Midbrain (tissue), 1 donor: ENCODE data around the gene KIF16B.
A peak's percentile ranks its signal among the peaks of the same experiment; 100 is the strongest.
"Not testable (repeated sequence)": the region's sequence is repeated elsewhere in the genome, so short reads cannot be mapped to it uniquely, and the experiment has no call there.

ENCODE experiments used
- DNase-seq: peaks from one replicate; lab custom pipeline; 2025; lab: John Stamatoyannopoulos, UW

KIF16B gene

GRCh38 chr20:16258766-16259165, 314.5 kb downstream of the KIF16B start:
- DNase-seq, result no peak

- DNase-seq, result no peak
These were observed 315.3 kb downstream of the KIF16B start for GRCh38 chr20:16257813-16258430.

GRCh38 chr20:16257021-16257420, 316.2 kb downstream of the KIF16B start:
- no peak for DNase-seq

GRCh38 chr20:16246870-16247269, 326.4 kb downstream of the KIF16B start:
- no peak for DNase-seq

GRCh38 chr20:16246291-16246690, 327.0 kb downstream of the KIF16B start:
- no peak for DNase-seq

GRCh38 chr20:16245879-16246278, 327.4 kb downstream of the KIF16B start:
- DNase-seq, result no peak

- DNase-seq, result no peak
These were observed 328.4 kb downstream of the KIF16B start for GRCh38 chr20:16244892-16245291.

- DNase-seq, result peak; percentile 14
These were observed 329.8 kb downstream of the KIF16B start for GRCh38 chr20:16243470-16243869.

- DNase-seq, result peak; percentile 6
These were observed 331.3 kb downstream of the KIF16B start for GRCh38 chr20:16241911-16242310.

- no peak for DNase-seq
These were observed 332.9 kb downstream of the KIF16B start for GRCh38 chr20:16240355-16240754.

- no peak for DNase-seq
These were observed 336.5 kb downstream of the KIF16B start for GRCh38 chr20:16236589-16237241.

- DNase-seq, result no peak
These were observed 342.8 kb downstream of the KIF16B start for GRCh38 chr20:16230402-16230801.

- no peak for DNase-seq
These were observed 343.4 kb downstream of the KIF16B start for GRCh38 chr20:16229813-16230212.

GRCh38 chr20:16228722-16229121, 344.5 kb downstream of the KIF16B start:
- DNase-seq, result no peak

- DNase-seq, result not testable (repeated sequence)
These were observed 346.3 kb downstream of the KIF16B start for GRCh38 chr20:16226961-16227360.

- DNase-seq, result no peak
These were observed 348.4 kb downstream of the KIF16B start for GRCh38 chr20:16224836-16225235.

GRCh38 chr20:16222859-16223411, 350.3 kb downstream of the KIF16B start:
- no peak for DNase-seq
